HCT116 (cell line): Measurements from ENCODE around the gene ERICH6B.

Experiments
- CEBPB ChIP-seq: IDR thresholded peaks from 2 replicates; pipeline ENCODE4 v1.6.1; 2012; ENCODE audit warnings: low read depth
- EGR1 ChIP-seq: IDR thresholded peaks from 2 replicates; pipeline ENCODE4 v1.6.1; 2012; ENCODE audit warnings: low read depth
- JUND ChIP-seq: IDR thresholded peaks from 2 replicates; pipeline ENCODE4 v1.6.1; 2012
- POLR2A ChIP-seq: IDR thresholded peaks from 2 replicates; pipeline ENCODE4 v1.7.0; 2011; ENCODE audit warnings: borderline replicate concordance; ENCODE audit not compliant: insufficient read depth, insufficient read length; ENCODE audit errors: extremely low read depth
- POLR2AphosphoS5 ChIP-seq: IDR thresholded peaks from 2 replicates; pipeline ENCODE4 v1.6.1; 2011; ENCODE audit warnings: mild to moderate bottlenecking, low read depth, low read length, moderate library complexity
- SIN3A ChIP-seq: IDR thresholded peaks from 2 replicates; pipeline ENCODE4 v1.6.1; 2012; ENCODE audit warnings: low read depth
- YY1 ChIP-seq: IDR thresholded peaks from 2 replicates; pipeline ENCODE4 v1.6.1; 2011; ENCODE audit warnings: low read length, low read depth, moderate library complexity, mild to moderate bottlenecking; ENCODE audit not compliant: insufficient replicate concordance; ENCODE audit errors: extremely low read depth
- TF ChIP-seq, protein P1 (sequence below): IDR thresholded peaks from 2 replicates; pipeline ENCODE4 v1.6.1; 2012
- TF ChIP-seq, protein P2 (sequence below): IDR thresholded peaks from 2 replicates; pipeline ENCODE4 v1.6.1; 2012
- TF ChIP-seq, protein P3 (sequence below), 3 experiments: fragments of 200-600 bp in 1 of 3; sonication (generic) in 1 of 3; IDR thresholded peaks in 2 of 3; conservative IDR thresholded peaks in 1 of 3; 2 replicates each; pipeline ENCODE4 v1.5.1; 2012 to 2017; ENCODE audit warnings: low read depth in 2 of 3, low read length in 2 of 3, antibody characterized with exemption in 1 of 3, borderline replicate concordance in 1 of 3, control low read depth in 1 of 3, mild to moderate bottlenecking in 1 of 3, mixed read lengths in 1 of 3, mixed run types in 1 of 3, moderate library complexity in 1 of 3; ENCODE audit not compliant: insufficient read depth in 1 of 3

DNA sequence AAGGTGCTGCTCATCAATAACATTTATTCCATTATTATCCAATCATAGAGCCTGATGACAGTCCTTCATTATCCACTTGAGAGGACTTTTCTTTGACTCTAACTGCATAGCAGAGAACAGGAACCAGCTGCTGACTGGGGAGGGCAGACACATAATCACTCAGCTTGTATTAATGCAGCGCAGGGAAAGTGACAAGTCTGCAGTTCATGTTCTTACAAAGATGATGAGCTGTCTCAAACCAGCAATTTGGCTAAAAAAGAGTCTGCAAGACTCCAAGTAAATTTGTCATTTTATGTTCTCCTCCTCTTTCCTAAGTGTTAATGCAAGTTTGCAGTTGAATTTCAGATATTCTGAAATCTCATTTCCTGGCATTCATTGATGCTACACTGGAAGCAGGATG, 46.6 kb upstream of the ERICH6B start:
- TF ChIP-seq, protein P1, sequence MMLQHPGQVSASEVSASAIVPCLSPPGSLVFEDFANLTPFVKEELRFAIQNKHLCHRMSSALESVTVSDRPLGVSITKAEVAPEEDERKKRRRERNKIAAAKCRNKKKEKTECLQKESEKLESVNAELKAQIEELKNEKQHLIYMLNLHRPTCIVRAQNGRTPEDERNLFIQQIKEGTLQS: no peak
- no peak for TF ChIP-seq SIN3A
- TF ChIP-seq, protein P2, sequence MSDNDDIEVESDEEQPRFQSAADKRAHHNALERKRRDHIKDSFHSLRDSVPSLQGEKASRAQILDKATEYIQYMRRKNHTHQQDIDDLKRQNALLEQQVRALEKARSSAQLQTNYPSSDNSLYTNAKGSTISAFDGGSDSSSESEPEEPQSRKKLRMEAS: no peak
- TF ChIP-seq, protein P3, sequence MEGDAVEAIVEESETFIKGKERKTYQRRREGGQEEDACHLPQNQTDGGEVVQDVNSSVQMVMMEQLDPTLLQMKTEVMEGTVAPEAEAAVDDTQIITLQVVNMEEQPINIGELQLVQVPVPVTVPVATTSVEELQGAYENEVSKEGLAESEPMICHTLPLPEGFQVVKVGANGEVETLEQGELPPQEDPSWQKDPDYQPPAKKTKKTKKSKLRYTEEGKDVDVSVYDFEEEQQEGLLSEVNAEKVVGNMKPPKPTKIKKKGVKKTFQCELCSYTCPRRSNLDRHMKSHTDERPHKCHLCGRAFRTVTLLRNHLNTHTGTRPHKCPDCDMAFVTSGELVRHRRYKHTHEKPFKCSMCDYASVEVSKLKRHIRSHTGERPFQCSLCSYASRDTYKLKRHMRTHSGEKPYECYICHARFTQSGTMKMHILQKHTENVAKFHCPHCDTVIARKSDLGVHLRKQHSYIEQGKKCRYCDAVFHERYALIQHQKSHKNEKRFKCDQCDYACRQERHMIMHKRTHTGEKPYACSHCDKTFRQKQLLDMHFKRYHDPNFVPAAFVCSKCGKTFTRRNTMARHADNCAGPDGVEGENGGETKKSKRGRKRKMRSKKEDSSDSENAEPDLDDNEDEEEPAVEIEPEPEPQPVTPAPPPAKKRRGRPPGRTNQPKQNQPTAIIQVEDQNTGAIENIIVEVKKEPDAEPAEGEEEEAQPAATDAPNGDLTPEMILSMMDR (IDR thresholded peaks at IDR 0.05 in 2 of 3, conservative IDR thresholded peaks at IDR 0.05 in 1 of 3; ENCODE audit: borderline replicate concordance in 1 of 3, insufficient read depth in 1 of 3, low read depth in 2 of 3, low read length in 2 of 3): no peak
- TF ChIP-seq POLR2AphosphoS5: no peak
- no peak for TF ChIP-seq YY1
- no peak for TF ChIP-seq POLR2A
- no peak for TF ChIP-seq JUND
- no peak for TF ChIP-seq CEBPB
- no peak for TF ChIP-seq EGR1
